ENCODE measurements around the gene MYOM3.

MYOM3 gene

DNA sequence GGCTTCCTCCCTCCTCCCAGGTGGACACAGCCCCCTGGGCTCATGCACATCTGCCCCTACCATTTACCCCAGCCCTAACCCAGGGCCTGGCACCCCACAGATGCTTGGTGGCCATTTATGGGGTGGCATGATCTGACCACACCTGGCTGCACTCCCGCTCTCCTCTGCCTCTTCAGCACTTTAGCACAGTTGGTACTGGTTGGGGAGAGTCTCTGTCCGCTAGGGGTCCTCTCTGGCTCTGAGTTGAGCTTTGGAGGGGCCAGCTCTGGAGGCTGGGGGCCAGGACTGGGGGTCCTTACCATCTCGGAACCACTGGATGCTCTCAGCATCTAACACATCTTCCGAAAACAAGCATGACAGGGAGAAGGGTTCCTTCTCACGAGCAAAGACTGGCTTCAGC, 17.4 kb downstream of the MYOM3 start:
- H2AK5ac ChIP-seq (ENCODE audit: low read length, severe bottlenecking): no peak overlapping the region
- no peak overlapping the region for H2BK5ac ChIP-seq (ENCODE audit: low read depth, low read length, poor library complexity, severe bottlenecking)
- H4K8ac ChIP-seq (ENCODE audit: low read length): no peak overlapping the region
- 80% methylated on average over 5 of the region's 5 CpGs for WGBS
- H3K4ac ChIP-seq (ENCODE audit: low read depth in 1 of 2, low read length in 2 of 2): no peak overlapping the region
- no peak overlapping the region for H2BK120ac ChIP-seq (ENCODE audit: low read depth, low read length)
- H3K36me3 ChIP-seq (ENCODE audit: control insufficient read depth in 1 of 2, insufficient read depth in 2 of 2, low read depth in 1 of 2, low read length in 2 of 2): no peaks in the 10 kb centered on the region
- H3K4me1 ChIP-seq (ENCODE audit: control insufficient read depth, insufficient read depth, low read depth, low read length): peaks cover 7% of the 10 kb centered on the region
- no peak overlapping the region for H3K9ac ChIP-seq (ENCODE audit: low read length)
- H3K27me3 ChIP-seq (ENCODE audit: control insufficient read depth in 1 of 2, insufficient read depth in 1 of 2, low read length in 2 of 2): peaks cover 27 to 57% of the 10 kb centered on the region in 2 experiments
- no peak overlapping the region for H2AFZ ChIP-seq (ENCODE audit: low read depth, low read length)
- H2BK12ac ChIP-seq (ENCODE audit: low read length in 2 of 2): no peak overlapping the region
- H3K9me3 ChIP-seq (ENCODE audit: control insufficient read depth, low read length): no peaks in the 10 kb centered on the region
- H4K91ac ChIP-seq (ENCODE audit: low read length): no peak overlapping the region
- H3K4me3 ChIP-seq (ENCODE audit: insufficient read depth in 1 of 2, low read depth in 1 of 2, low read length in 2 of 2): no peak overlapping the region
- no peak overlapping the region for H3K14ac ChIP-seq (ENCODE audit: low read length in 2 of 2)
- H3K23ac ChIP-seq (ENCODE audit: low read length in 2 of 2): no peak overlapping the region
- no peak overlapping the region for H3K18ac ChIP-seq (ENCODE audit: low read depth in 1 of 2, low read length in 2 of 2)
- no peaks in the 10 kb centered on the region for H3K79me1 ChIP-seq (replicated peaks; ENCODE audit: low read length, poor library complexity, severe bottlenecking)
- no peak overlapping the region for H2BK15ac ChIP-seq (ENCODE audit: low read depth, poor library complexity, severe bottlenecking)
- no peak for DNase-seq
- H3K4me2 ChIP-seq (ENCODE audit: low read length, poor library complexity, severe bottlenecking): no peak overlapping the region
- H3K27ac ChIP-seq (ENCODE audit: low read length, poor library complexity, severe bottlenecking): no peak overlapping the region

DNA sequence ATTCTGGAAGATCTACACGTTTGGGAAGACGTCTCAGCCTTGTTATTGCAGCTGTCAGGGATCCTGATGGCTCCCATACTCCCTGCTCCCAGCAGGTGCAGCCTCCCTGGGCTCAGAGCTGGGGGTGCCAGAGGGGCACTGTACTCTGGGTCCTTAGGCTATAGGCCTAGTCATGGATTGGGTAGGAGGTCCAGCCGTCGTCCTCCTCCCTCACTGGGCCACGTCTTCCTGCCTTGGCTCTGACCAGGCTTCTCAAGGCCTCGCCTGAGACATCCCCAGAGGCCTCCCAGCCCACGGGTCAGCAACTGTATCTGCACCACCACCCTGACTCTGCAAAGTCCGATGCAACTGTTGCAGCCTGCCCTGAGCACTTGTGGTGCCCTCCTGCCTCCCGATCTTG, 18.2 kb downstream of the MYOM3 start:
- Histone ChIP-seq H3K4me1 (ENCODE audit: control insufficient read depth, insufficient read depth, low read depth, low read length) (peaks cover under 1% of the 10 kb centered on the region), H3K9ac (ENCODE audit: low read length) (no peak overlapping the region), H3K9me3 (ENCODE audit: control insufficient read depth, low read length) (no peaks in the 10 kb centered on the region), H3K4me2 (ENCODE audit: low read length, poor library complexity, severe bottlenecking) (no peak overlapping the region), H2AFZ (ENCODE audit: low read depth, low read length) (no peak overlapping the region), H2AK5ac (ENCODE audit: low read length, severe bottlenecking) (no peak overlapping the region), H3K27me3 (ENCODE audit: control insufficient read depth in 1 of 2, insufficient read depth in 1 of 2, low read length in 2 of 2) (peaks cover 31 to 56% of the 10 kb centered on the region in 2 experiments), H3K14ac (ENCODE audit: low read length in 2 of 2) (no peak overlapping the region), H3K27ac (ENCODE audit: low read length, poor library complexity, severe bottlenecking) (no peak overlapping the region), H2BK12ac (ENCODE audit: low read length in 2 of 2) (no peak overlapping the region), H4K8ac (ENCODE audit: low read length) (no peak overlapping the region), H2BK15ac (ENCODE audit: low read depth, poor library complexity, severe bottlenecking) (no peak overlapping the region), H2BK120ac (ENCODE audit: low read depth, low read length) (no peak overlapping the region), H3K79me1 (replicated peaks; ENCODE audit: low read length, poor library complexity, severe bottlenecking) (no peaks in the 10 kb centered on the region), H3K4ac (ENCODE audit: low read depth in 1 of 2, low read length in 2 of 2) (no peak overlapping the region), H4K91ac (ENCODE audit: low read length) (no peak overlapping the region), H3K23ac (ENCODE audit: low read length in 2 of 2) (no peak overlapping the region), H3K18ac (ENCODE audit: low read depth in 1 of 2, low read length in 2 of 2) (no peak overlapping the region), H2BK5ac (ENCODE audit: low read depth, low read length, poor library complexity, severe bottlenecking) (no peak overlapping the region), H3K4me3 (ENCODE audit: insufficient read depth in 1 of 2, low read depth in 1 of 2, low read length in 2 of 2) (no peak overlapping the region), H3K36me3 (ENCODE audit: control insufficient read depth in 1 of 2, insufficient read depth in 2 of 2, low read depth in 1 of 2, low read length in 2 of 2) (no peaks in the 10 kb centered on the region)
- 69% methylated on average over 9 of the region's 9 CpGs for WGBS
- DNase-seq: no peak

DNA sequence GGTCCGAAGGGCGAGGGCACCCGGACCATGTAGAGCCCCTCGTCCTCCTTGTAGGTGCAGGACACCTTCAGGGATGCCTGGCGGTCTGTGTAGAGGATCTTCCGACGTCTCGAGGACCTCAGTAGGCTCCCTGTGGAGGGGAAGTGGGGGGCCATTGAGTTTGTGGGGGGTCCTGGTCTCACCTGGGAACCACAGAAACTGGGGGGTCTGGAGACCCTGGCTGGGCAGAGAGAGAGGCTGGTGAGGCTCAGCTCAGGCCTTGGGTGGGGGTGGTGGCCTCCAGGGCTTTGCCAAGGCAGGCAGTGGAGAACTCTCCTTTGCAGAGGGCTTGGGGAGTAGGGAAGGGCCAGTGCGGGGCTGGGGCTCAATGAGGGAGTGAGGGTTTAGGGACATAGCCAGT, 19.0 kb downstream of the MYOM3 start:
- 90% methylated on average over 9 of the region's 9 CpGs for WGBS
- no peak overlapping the region for H2BK15ac ChIP-seq (ENCODE audit: low read depth, poor library complexity, severe bottlenecking)

DNA sequence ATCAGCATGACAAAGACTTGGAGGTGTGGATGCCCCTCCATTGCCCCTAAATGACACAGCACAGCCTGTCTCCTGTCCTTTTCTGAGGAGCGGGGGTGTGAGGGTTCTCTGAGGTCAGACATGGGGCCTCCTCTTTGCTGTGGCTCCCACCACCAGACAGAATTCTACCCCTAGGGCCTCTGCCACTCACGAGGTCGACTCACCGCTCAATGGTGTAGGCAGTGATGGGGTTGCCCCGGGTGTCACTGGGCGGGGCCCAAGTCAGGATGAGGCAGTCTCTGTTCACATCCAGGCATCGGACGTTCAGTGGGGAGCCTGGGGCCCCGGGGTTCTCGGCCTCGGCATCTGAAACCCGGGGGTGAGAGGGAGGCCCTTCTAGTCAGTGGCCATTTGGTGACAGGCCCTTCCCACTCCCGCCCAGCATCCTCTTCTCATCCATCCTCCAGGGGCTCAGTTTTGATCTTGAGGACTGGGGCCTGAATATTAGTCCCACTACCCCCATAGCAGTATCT, 19.9 kb downstream of the MYOM3 start:
- no peak overlapping the region for H2BK12ac ChIP-seq (ENCODE audit: low read length in 2 of 2)
- H2BK5ac ChIP-seq (ENCODE audit: low read depth, low read length, poor library complexity, severe bottlenecking): no peak overlapping the region
- H2AFZ ChIP-seq (ENCODE audit: low read depth, low read length): no peak overlapping the region
- H3K23ac ChIP-seq (ENCODE audit: low read length in 2 of 2): no peak overlapping the region
- H3K4ac ChIP-seq (ENCODE audit: low read depth in 1 of 2, low read length in 2 of 2): no peak overlapping the region
- H3K18ac ChIP-seq (ENCODE audit: low read depth in 1 of 2, low read length in 2 of 2): no peak overlapping the region
- no peak for DNase-seq
- no peak overlapping the region for H4K8ac ChIP-seq (ENCODE audit: low read length)
- no peak overlapping the region for H4K91ac ChIP-seq (ENCODE audit: low read length)
- no peaks in the 10 kb centered on the region for H3K36me3 ChIP-seq (ENCODE audit: control insufficient read depth in 1 of 2, insufficient read depth in 2 of 2, low read depth in 1 of 2, low read length in 2 of 2)
- H3K27me3 ChIP-seq (ENCODE audit: control insufficient read depth in 1 of 2, insufficient read depth in 1 of 2, low read length in 2 of 2): peaks cover 30 to 52% of the 10 kb centered on the region in 2 experiments
- no peaks in the 10 kb centered on the region for H3K79me1 ChIP-seq (replicated peaks; ENCODE audit: low read length, poor library complexity, severe bottlenecking)
- H3K4me3 ChIP-seq (ENCODE audit: insufficient read depth in 1 of 2, low read depth in 1 of 2, low read length in 2 of 2): no peak overlapping the region
- H3K9me3 ChIP-seq (ENCODE audit: control insufficient read depth, low read length): no peaks in the 10 kb centered on the region
- no peak overlapping the region for H2AK5ac ChIP-seq (ENCODE audit: low read length, severe bottlenecking)
- no peak overlapping the region for H3K4me2 ChIP-seq (ENCODE audit: low read length, poor library complexity, severe bottlenecking)
- H2BK15ac ChIP-seq (ENCODE audit: low read depth, poor library complexity, severe bottlenecking): no peak overlapping the region
- H2BK120ac ChIP-seq (ENCODE audit: low read depth, low read length): no peak overlapping the region
- no peak overlapping the region for H3K27ac ChIP-seq (ENCODE audit: low read length, poor library complexity, severe bottlenecking)
- WGBS: 87% methylated on average over 12 of the region's 13 CpGs
- no peak overlapping the region for H3K9ac ChIP-seq (ENCODE audit: low read length)
- H3K14ac ChIP-seq (ENCODE audit: low read length in 2 of 2): no peak overlapping the region
- H3K4me1 ChIP-seq (ENCODE audit: control insufficient read depth, insufficient read depth, low read depth, low read length): no peaks in the 10 kb centered on the region

More for the DNA sequence above, 19.0 kb downstream of the MYOM3 start:
- DNase-seq: no peak
- H3K27ac ChIP-seq (ENCODE audit: low read length, poor library complexity, severe bottlenecking): no peak overlapping the region
- no peak overlapping the region for H2BK12ac ChIP-seq (ENCODE audit: low read length in 2 of 2)
- H2AFZ ChIP-seq (ENCODE audit: low read depth, low read length): no peak overlapping the region
- H3K9me3 ChIP-seq (ENCODE audit: control insufficient read depth, low read length): no peaks in the 10 kb centered on the region
- H3K9ac ChIP-seq (ENCODE audit: low read length): no peak overlapping the region
- no peaks in the 10 kb centered on the region for H3K79me1 ChIP-seq (replicated peaks; ENCODE audit: low read length, poor library complexity, severe bottlenecking)
- H3K18ac ChIP-seq (ENCODE audit: low read depth in 1 of 2, low read length in 2 of 2): no peak overlapping the region
- H3K4ac ChIP-seq (ENCODE audit: low read depth in 1 of 2, low read length in 2 of 2): no peak overlapping the region
- no peak overlapping the region for H4K91ac ChIP-seq (ENCODE audit: low read length)
- no peak overlapping the region for H2BK5ac ChIP-seq (ENCODE audit: low read depth, low read length, poor library complexity, severe bottlenecking)
- no peak overlapping the region for H3K14ac ChIP-seq (ENCODE audit: low read length in 2 of 2)
- H2BK120ac ChIP-seq (ENCODE audit: low read depth, low read length): no peak overlapping the region
- H3K4me3 ChIP-seq (ENCODE audit: insufficient read depth in 1 of 2, low read depth in 1 of 2, low read length in 2 of 2): no peak overlapping the region
- H3K4me2 ChIP-seq (ENCODE audit: low read length, poor library complexity, severe bottlenecking): no peak overlapping the region
- H3K23ac ChIP-seq (ENCODE audit: low read length in 2 of 2): no peak overlapping the region
- H3K36me3 ChIP-seq (ENCODE audit: control insufficient read depth in 1 of 2, insufficient read depth in 2 of 2, low read depth in 1 of 2, low read length in 2 of 2): no peaks in the 10 kb centered on the region
- peaks cover 31 to 58% of the 10 kb centered on the region in 2 experiments for H3K27me3 ChIP-seq (ENCODE audit: control insufficient read depth in 1 of 2, insufficient read depth in 1 of 2, low read length in 2 of 2)
- H4K8ac ChIP-seq (ENCODE audit: low read length): no peak overlapping the region
- H2AK5ac ChIP-seq (ENCODE audit: low read length, severe bottlenecking): no peak overlapping the region
- no peaks in the 10 kb centered on the region for H3K4me1 ChIP-seq (ENCODE audit: control insufficient read depth, insufficient read depth, low read depth, low read length)
